ENCODE data around the gene PNCK.

PNCK gene

DNA sequence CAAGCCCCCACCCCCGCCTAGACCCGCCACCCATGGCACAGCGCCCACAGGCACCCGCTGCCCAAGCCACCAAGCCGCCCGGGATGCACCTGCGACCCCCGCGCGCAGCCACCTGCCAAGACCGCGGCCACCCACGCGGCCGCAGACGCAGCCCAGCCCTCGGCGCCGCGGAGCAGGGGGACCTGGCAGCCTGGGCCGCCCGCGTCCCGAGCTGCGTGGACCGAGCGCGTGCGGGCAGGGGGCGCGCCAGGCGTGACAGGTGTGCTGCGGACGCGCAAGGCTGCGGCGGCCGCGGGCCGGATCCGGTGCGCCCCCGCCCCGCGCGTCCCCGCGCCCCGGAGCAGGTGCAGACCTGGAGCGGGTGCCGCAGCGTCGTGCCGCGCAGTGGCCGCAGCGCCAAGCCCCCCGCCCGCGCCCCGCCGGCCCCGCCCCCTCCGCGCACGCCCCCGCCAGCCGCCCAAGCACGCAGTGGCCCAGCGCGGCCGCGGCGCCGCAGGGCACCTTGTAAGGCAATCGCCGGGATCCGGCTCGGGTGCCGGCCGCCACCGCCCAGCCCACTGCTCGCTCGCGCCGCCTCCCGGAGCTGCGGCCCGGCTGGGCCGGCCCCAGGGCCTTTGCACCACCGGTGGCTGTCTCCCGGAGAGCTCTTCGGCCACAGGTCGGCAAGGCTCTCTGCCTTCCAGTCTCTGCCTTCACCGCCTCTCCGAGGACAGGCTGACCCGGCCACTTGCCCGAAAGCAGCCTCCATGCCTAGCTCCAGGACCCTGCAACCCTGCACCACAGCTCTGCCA is at the start of gene PNCK:
Gene PNCK, minus strand, starts transcription at position 386 of the 791 bp plus-strand sequence. CDS start 737 bp downstream, outside the sequence.
- H3K4me3 ChIP-seq (ENCODE audit: insufficient read depth, low read length, poor library complexity, severe bottlenecking), result no peak within 1 kb of the TSS
- no peaks in the 10 kb centered on the region for H4K20me1 ChIP-seq (ENCODE audit: low read depth, low read length)
- no peak within 1 kb of the TSS for H3K9ac ChIP-seq (ENCODE audit: low read length)
- no peak for TF ChIP-seq EZH2phosphoT487 (conservative IDR thresholded peaks at IDR 0.05; ENCODE audit: low read length)
- TF ChIP-seq, protein P1, sequence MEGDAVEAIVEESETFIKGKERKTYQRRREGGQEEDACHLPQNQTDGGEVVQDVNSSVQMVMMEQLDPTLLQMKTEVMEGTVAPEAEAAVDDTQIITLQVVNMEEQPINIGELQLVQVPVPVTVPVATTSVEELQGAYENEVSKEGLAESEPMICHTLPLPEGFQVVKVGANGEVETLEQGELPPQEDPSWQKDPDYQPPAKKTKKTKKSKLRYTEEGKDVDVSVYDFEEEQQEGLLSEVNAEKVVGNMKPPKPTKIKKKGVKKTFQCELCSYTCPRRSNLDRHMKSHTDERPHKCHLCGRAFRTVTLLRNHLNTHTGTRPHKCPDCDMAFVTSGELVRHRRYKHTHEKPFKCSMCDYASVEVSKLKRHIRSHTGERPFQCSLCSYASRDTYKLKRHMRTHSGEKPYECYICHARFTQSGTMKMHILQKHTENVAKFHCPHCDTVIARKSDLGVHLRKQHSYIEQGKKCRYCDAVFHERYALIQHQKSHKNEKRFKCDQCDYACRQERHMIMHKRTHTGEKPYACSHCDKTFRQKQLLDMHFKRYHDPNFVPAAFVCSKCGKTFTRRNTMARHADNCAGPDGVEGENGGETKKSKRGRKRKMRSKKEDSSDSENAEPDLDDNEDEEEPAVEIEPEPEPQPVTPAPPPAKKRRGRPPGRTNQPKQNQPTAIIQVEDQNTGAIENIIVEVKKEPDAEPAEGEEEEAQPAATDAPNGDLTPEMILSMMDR (IDR thresholded peaks at IDR 0.05; ENCODE audit: insufficient read depth, low read length, poor library complexity, severe bottlenecking), result no peak
- H3K9me2 ChIP-seq (replicated peaks; ENCODE audit: insufficient read depth, low read length), result no peaks in the 10 kb centered on the region
- H3K79me2 ChIP-seq (ENCODE audit: insufficient read depth, low read length), result no peaks in the 10 kb centered on the region
- H3F3A ChIP-seq (ENCODE audit: insufficient read depth), result no peaks in the 10 kb centered on the region
- H2AFZ ChIP-seq (ENCODE audit: low read depth, low read length, severe bottlenecking), result no peak within 1 kb of the TSS
- no peak within 1 kb of the TSS for H3K27ac ChIP-seq (ENCODE audit: low read depth, low read length)
- H3K4me2 ChIP-seq (ENCODE audit: low read depth, low read length, poor library complexity, severe bottlenecking), result no peak within 1 kb of the TSS
- no peaks in the 10 kb centered on the region for H3K9me3 ChIP-seq (ENCODE audit: insufficient read depth, low read length)
- H3K27me3 ChIP-seq (ENCODE audit: low read length), result no peaks in the 10 kb centered on the region
- H3K36me3 ChIP-seq (ENCODE audit: low read length), result no peaks in the 10 kb centered on the region

DNA sequence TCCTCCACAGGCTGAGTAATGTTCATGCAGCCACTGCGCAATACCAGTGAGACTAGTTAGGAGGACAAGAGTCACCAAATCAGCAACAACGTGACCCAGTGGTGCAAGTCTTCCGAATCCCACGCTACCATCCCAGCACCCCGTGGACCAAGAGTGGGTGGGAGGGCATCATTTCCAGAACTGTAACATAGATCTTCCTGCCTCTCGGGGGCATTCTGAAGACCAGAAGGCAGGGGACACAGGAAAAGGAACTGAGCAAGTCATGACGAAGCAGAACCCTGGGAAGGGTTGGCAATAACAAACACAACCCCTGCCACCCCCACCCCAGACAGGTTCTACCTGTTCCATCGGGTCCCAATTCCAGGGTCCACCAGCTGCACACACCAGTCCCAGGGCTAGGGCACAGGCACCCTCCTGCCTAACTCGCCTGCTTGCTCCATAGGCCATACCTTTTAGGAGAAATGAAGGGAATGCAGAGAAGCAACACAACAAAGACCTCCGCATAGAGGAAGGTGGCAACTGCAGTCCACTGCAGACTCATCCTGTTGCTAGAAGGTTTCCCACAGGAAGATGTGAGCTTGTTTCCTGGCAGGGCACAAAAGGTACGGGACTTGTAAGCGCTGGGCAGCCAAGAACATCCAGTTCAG is 49.2 kb upstream of the PNCK start:
- Histone ChIP-seq H3K27me3 (ENCODE audit: low read length) (no peaks in the 10 kb centered on the region), H3K36me3 (ENCODE audit: low read length) (no peaks in the 10 kb centered on the region), H3K9me3 (ENCODE audit: insufficient read depth, low read length) (no peaks in the 10 kb centered on the region), H3K4me3 (ENCODE audit: insufficient read depth, low read length, poor library complexity, severe bottlenecking) (peak overlapping the region; percentile 74), H3F3A (ENCODE audit: insufficient read depth) (no peaks in the 10 kb centered on the region), H4K20me1 (ENCODE audit: low read depth, low read length) (no peaks in the 10 kb centered on the region), H3K27ac (ENCODE audit: low read depth, low read length) (no peak overlapping the region), H2AFZ (ENCODE audit: low read depth, low read length, severe bottlenecking) (no peak overlapping the region), H3K9me2 (replicated peaks; ENCODE audit: insufficient read depth, low read length) (no peaks in the 10 kb centered on the region), H3K79me2 (ENCODE audit: insufficient read depth, low read length) (peaks cover 19% of the 10 kb centered on the region), H3K4me2 (ENCODE audit: low read depth, low read length, poor library complexity, severe bottlenecking) (peak overlapping the region; percentile 65), H3K9ac (ENCODE audit: low read length) (peak overlapping the region; percentile 72)
- no peak for TF ChIP-seq EZH2phosphoT487 (conservative IDR thresholded peaks at IDR 0.05; ENCODE audit: low read length)
- TF ChIP-seq, protein P1 (IDR thresholded peaks at IDR 0.05; ENCODE audit: insufficient read depth, low read length, poor library complexity, severe bottlenecking), result no peak

DNA sequence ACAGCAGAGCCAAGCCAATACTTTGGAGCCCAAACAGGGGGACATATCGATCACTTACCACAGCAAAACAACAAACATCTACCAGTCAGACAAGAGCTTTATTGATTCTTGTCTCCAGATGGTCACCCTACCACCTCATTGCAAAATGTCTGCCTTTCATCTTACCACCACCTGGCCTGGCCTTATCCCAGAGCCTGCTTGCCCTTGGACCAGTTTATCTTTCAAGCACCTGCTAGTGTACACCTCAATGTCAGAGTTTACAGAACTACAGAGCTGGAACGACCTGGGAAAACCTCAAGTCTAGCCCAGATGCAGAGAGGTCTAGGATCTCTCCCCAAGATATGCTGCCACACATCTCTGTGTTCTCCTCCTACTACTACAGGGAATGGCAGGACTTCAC is 46.1 kb upstream of the PNCK start:
- H3K9me3 ChIP-seq (ENCODE audit: insufficient read depth, low read length), result no peaks in the 10 kb centered on the region
- H3K27ac ChIP-seq (ENCODE audit: low read depth, low read length), result no peak overlapping the region
- H3K4me2 ChIP-seq (ENCODE audit: low read depth, low read length, poor library complexity, severe bottlenecking), result no peak overlapping the region
- H4K20me1 ChIP-seq (ENCODE audit: low read depth, low read length), result no peaks in the 10 kb centered on the region
- no peaks in the 10 kb centered on the region for H3K9me2 ChIP-seq (replicated peaks; ENCODE audit: insufficient read depth, low read length)
- no peaks in the 10 kb centered on the region for H3K27me3 ChIP-seq (ENCODE audit: low read length)
- TF ChIP-seq, protein P1 (IDR thresholded peaks at IDR 0.05; ENCODE audit: insufficient read depth, low read length, poor library complexity, severe bottlenecking), result no peak
- no peak for TF ChIP-seq EZH2phosphoT487 (conservative IDR thresholded peaks at IDR 0.05; ENCODE audit: low read length)
- H3F3A ChIP-seq (ENCODE audit: insufficient read depth), result no peaks in the 10 kb centered on the region
- H3K79me2 ChIP-seq (ENCODE audit: insufficient read depth, low read length), result peaks cover 19% of the 10 kb centered on the region
- H3K36me3 ChIP-seq (ENCODE audit: low read length), result no peaks in the 10 kb centered on the region
- no peak overlapping the region for H2AFZ ChIP-seq (ENCODE audit: low read depth, low read length, severe bottlenecking)
- H3K4me3 ChIP-seq (ENCODE audit: insufficient read depth, low read length, poor library complexity, severe bottlenecking), result no peak overlapping the region
- no peak overlapping the region for H3K9ac ChIP-seq (ENCODE audit: low read length)

Measured in SU-DHL-6 (cell line).